ENCODE data around the gene MBD3L2B.
"Not testable (repeated sequence)": the region's sequence is repeated elsewhere in the genome, so short reads cannot be mapped to it uniquely, and the experiment has no call there.

- TF ChIP-seq CTCF (IDR thresholded peaks at IDR 0.05; ENCODE audit: insufficient read depth, low read length); GABPA (IDR thresholded peaks at IDR 0.05; ENCODE audit: low read depth); POLR2AphosphoS5 (IDR thresholded peaks at IDR 0.05; ENCODE audit: low read depth): not testable (repeated sequence)
Observed at GRCh38 chr19:7054635-7055368, 33.6 kb upstream of the MBD3L2B start.

Data from HL-60 (cell line).